ENCODE data around the gene DNAJC5G. TPM values are rescaled to one million over a fixed set of nuclear protein-coding genes. Genes with fewer than 3 reads are reported as not detected.

The DNAJC5G gene
- total and polyA plus RNA-seq, 2 of the 13 experiments (the other 11 are each of a cell fraction or from before 2014, with no cell fraction given) = 0.05 TPM; not detected in 1

DNA sequence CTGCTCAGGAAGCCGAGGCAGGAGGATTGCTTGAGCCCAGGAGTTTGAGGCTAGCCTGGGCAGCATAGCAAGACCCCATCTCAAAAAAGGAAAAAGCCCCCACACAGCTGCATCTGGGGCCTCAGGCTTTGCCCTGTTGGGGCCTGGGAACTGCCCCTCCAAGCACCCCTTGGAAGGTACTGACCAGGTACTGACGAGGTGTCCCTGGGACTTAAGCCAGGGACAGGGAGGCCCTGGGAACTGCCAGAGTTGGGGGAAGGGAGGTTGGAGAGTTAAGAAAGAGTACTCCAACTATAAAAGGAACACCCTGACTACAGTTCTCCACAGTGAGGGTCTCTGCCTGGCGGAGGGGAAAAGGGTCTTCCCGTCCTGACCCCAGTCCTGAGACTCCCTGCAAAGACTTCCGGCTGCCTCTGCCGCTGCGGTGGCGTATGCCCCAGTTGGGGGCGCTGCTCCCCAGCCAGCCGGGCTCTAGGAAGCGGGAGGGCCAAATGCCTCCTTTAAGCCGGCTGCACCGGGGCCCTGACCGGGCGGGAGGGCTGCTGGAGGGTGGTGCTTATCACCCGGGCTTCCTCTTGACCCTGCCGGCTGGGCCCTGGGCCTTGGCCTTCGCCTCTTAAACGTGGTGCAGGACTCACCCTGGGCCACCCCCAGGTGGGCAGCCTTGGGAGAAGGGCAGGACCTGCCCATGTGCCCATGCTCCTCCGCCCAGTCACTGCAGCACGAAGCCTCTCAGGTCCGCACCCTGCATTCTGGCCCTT is 25.2 kb upstream of the DNAJC5G start (continued):
- TF ChIP-seq, protein P1, sequence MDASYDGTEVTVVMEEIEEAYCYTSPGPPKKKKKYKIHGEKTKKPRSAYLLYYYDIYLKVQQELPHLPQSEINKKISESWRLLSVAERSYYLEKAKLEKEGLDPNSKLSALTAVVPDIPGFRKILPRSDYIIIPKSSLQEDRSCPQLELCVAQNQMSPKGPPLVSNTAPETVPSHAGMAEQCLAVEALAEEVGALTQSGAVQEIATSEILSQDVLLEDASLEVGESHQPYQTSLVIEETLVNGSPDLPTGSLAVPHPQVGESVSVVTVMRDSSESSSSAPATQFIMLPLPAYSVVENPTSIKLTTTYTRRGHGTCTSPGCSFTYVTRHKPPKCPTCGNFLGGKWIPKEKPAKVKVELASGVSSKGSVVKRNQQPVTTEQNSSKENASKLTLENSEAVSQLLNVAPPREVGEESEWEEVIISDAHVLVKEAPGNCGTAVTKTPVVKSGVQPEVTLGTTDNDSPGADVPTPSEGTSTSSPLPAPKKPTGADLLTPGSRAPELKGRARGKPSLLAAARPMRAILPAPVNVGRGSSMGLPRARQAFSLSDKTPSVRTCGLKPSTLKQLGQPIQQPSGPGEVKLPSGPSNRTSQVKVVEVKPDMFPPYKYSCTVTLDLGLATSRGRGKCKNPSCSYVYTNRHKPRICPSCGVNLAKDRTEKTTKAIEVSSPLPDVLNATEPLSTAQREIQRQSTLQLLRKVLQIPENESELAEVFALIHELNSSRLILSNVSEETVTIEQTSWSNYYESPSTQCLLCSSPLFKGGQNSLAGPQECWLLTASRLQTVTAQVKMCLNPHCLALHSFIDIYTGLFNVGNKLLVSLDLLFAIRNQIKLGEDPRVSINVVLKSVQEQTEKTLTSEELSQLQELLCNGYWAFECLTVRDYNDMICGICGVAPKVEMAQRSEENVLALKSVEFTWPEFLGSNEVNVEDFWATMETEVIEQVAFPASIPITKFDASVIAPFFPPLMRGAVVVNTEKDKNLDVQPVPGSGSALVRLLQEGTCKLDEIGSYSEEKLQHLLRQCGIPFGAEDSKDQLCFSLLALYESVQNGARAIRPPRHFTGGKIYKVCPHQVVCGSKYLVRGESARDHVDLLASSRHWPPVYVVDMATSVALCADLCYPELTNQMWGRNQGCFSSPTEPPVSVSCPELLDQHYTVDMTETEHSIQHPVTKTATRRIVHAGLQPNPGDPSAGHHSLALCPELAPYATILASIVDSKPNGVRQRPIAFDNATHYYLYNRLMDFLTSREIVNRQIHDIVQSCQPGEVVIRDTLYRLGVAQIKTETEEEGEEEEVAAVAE (CRISPR knock-in tag; IDR thresholded peaks at IDR 0.05; ENCODE audit: borderline replicate concordance) = no peak
- TF ChIP-seq ZNF44 (CRISPR knock-in tag; IDR thresholded peaks at IDR 0.05) = no peak
- TF ChIP-seq ZFP82 (CRISPR knock-in tag; IDR thresholded peaks at IDR 0.05; ENCODE audit: borderline replicate concordance) = peak; percentile 82; the same call in 1 of the 2 replicates
- peak; percentile 67; the same call in 1 of the 2 replicates for TF ChIP-seq NFKB2 (CRISPR knock-in tag; IDR thresholded peaks at IDR 0.05; ENCODE audit: borderline replicate concordance)
- TF ChIP-seq ZNF850 (CRISPR knock-in tag; conservative IDR thresholded peaks at IDR 0.05) = peak; percentile 90; the same call in 1 of the 2 replicates
- TF ChIP-seq, protein P2, sequence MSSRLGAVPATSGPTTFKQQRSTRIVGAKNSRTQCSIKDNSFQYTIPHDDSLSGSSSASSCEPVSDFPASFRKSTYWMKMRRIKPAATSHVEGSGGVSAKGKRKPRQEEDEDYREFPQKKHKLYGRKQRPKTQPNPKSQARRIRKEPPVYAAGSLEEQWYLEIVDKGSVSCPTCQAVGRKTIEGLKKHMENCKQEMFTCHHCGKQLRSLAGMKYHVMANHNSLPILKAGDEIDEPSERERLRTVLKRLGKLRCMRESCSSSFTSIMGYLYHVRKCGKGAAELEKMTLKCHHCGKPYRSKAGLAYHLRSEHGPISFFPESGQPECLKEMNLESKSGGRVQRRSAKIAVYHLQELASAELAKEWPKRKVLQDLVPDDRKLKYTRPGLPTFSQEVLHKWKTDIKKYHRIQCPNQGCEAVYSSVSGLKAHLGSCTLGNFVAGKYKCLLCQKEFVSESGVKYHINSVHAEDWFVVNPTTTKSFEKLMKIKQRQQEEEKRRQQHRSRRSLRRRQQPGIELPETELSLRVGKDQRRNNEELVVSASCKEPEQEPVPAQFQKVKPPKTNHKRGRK (CRISPR knock-in tag; IDR thresholded peaks at IDR 0.05) = no peak
- peak; percentile 78; the same call in 1 of the 2 replicates for TF ChIP-seq ZNF747 (CRISPR knock-in tag; IDR thresholded peaks at IDR 0.05; ENCODE audit: borderline replicate concordance)
- TF ChIP-seq ELF1 (CRISPR knock-in tag; IDR thresholded peaks at IDR 0.05) = peak; percentile 86
- peak; percentile 70 for TF ChIP-seq MYC (CRISPR knock-in tag; IDR thresholded peaks at IDR 0.05; ENCODE audit: borderline replicate concordance)
- TF ChIP-seq GATAD1 (CRISPR knock-in tag; IDR thresholded peaks at IDR 0.05) = peak; percentile 50
- TF ChIP-seq ZNF441 (CRISPR knock-in tag; IDR thresholded peaks at IDR 0.05; ENCODE audit: borderline replicate concordance) = no peak
- peak; percentile 45; the same call in 1 of the 2 replicates for TF ChIP-seq ZMYM3 (CRISPR knock-in tag; IDR thresholded peaks at IDR 0.05)
